Middle frontal gyrus (tissue), 1 donor: ENCODE data around the gene GYS2.
"Not testable (repeated sequence)": the region's sequence is repeated elsewhere in the genome, so short reads cannot be mapped to it uniquely, and the experiment has no call there.

Experiments used
- DNase-seq: peaks from one replicate; pipeline ENCODE4 v3.0.0-alpha.2; 2015; ENCODE audit warnings: low spot score; ENCODE audit errors: extremely low spot score

Gene GYS2

GRCh38 chr12:21602774-21603173 lies 1.9 kb downstream of the GYS2 start:
- DNase-seq = no peak

- DNase-seq = no peak
These were observed 4.5 kb downstream of the GYS2 start for GRCh38 chr12:21600196-21600595.

- no peak for DNase-seq
These were observed 5.3 kb downstream of the GYS2 start for GRCh38 chr12:21599143-21599999.

GRCh38 chr12:21598651-21599050 lies 6.0 kb downstream of the GYS2 start:
- DNase-seq = no peak

- not testable (repeated sequence) for DNase-seq
These were observed 9.3 kb downstream of the GYS2 start for GRCh38 chr12:21595356-21595755.

- DNase-seq = no peak
These were observed 19.2 kb downstream of the GYS2 start for GRCh38 chr12:21585485-21585884.

GRCh38 chr12:21584403-21585182 lies 20.1 kb downstream of the GYS2 start:
- not testable (repeated sequence) for DNase-seq

- no peak for DNase-seq
These were observed 21.1 kb downstream of the GYS2 start for GRCh38 chr12:21583587-21583986.

- DNase-seq = no peak
These were observed 23.7 kb downstream of the GYS2 start for GRCh38 chr12:21580748-21581516.

- DNase-seq = no peak
These were observed 27.1 kb downstream of the GYS2 start for GRCh38 chr12:21577516-21577915.

- DNase-seq = no peak
These were observed 28.2 kb downstream of the GYS2 start for GRCh38 chr12:21576431-21576830.

GRCh38 chr12:21573733-21574358 lies 30.8 kb downstream of the GYS2 start:
- DNase-seq = no peak

- DNase-seq = no peak
These were observed 33.6 kb downstream of the GYS2 start for GRCh38 chr12:21571046-21571445.

- DNase-seq = no peak
These were observed 36.5 kb downstream of the GYS2 start for GRCh38 chr12:21568115-21568514.

GRCh38 chr12:21566907-21567394 lies 37.7 kb downstream of the GYS2 start:
- no peak for DNase-seq

GRCh38 chr12:21566223-21566906 lies 38.3 kb downstream of the GYS2 start:
- no peak for DNase-seq

- no peak for DNase-seq
These were observed 41.8 kb downstream of the GYS2 start for GRCh38 chr12:21562859-21563258.

- DNase-seq = no peak
These were observed 43.5 kb downstream of the GYS2 start for GRCh38 chr12:21561158-21561557.

- no peak for DNase-seq
These were observed 44.6 kb downstream of the GYS2 start for GRCh38 chr12:21559855-21560569.
